Neural cell (in vitro differentiated cells): ENCODE results near the gene TEN1. TPM values are rescaled to one million over a fixed set of nuclear protein-coding genes. Genes with fewer than 3 reads are reported as not detected.

Experiments
- H2AFZ ChIP-seq: fragments of 200-600, 300-800 bp; sonication (generic), shearing (Covaris generic); 2 replicates; pipeline ENCODE4 v1.6.0; 2014; ENCODE audit warnings: low read depth, mild to moderate bottlenecking, antibody characterized with exemption, low read length, moderate library complexity
- H3F3A ChIP-seq: fragments of 200-600 bp; shearing (Covaris generic); 2 replicates; pipeline ENCODE4 v1.6.1; 2016; ENCODE audit warnings: mild to moderate bottlenecking, moderate library complexity, mixed read lengths, antibody characterized with exemption, low read length; ENCODE audit not compliant: insufficient read depth, poor library complexity, severe bottlenecking
- H3K27ac ChIP-seq: fragments of 200-600, 300-800 bp; sonication (generic), shearing (Covaris generic); 2 replicates; pipeline ENCODE4 v1.5.1; 2014; ENCODE audit warnings: mild to moderate bottlenecking, low read length, moderate library complexity
- H3K27me3 ChIP-seq: fragments of 300-800, 200-600 bp; sonication (generic), shearing (Covaris generic); 2 replicates; pipeline ENCODE4 v1.6.0; 2014; ENCODE audit warnings: mild to moderate bottlenecking, low read depth, low read length, moderate library complexity; ENCODE audit not compliant: insufficient read depth
- H3K36me3 ChIP-seq: fragments of 300-800, 200-600 bp; sonication (generic), shearing (Covaris generic); 2 replicates; pipeline ENCODE4 v1.5.1; 2014; ENCODE audit warnings: mild to moderate bottlenecking, antibody characterized with exemption, low read length, moderate library complexity; ENCODE audit not compliant: insufficient read depth
- H3K4me2 ChIP-seq: fragments of 300-800, 200-600 bp; sonication (generic), shearing (Covaris generic); 2 replicates; pipeline ENCODE4 v1.6.0; 2014; ENCODE audit warnings: mild to moderate bottlenecking, low read length
- H3K4me3 ChIP-seq: fragments of 300-800, 200-600 bp; sonication (generic), shearing (Covaris generic); 2 replicates; pipeline ENCODE4 v1.5.1; 2014; ENCODE audit warnings: mild to moderate bottlenecking, low read length, moderate library complexity
- H3K79me2 ChIP-seq: fragments of 200-600 bp; shearing (Covaris generic); replicated peaks from 2 replicates; pipeline ENCODE4 v1.6.0; 2014; ENCODE audit warnings: mild to moderate bottlenecking, low read length, moderate library complexity; ENCODE audit not compliant: insufficient read depth
- H3K9ac ChIP-seq: fragments of 300-800, 200-600 bp; sonication (generic), shearing (Covaris generic); 2 replicates; pipeline ENCODE4 v1.6.1; 2016; ENCODE audit warnings: mild to moderate bottlenecking, low read length, mixed read lengths
- H3K9me2 ChIP-seq: fragments of 200-600 bp; shearing (Covaris generic); 2 replicates; pipeline ENCODE4 v1.6.1; 2016; ENCODE audit warnings: mild to moderate bottlenecking, low read length, mixed read lengths; ENCODE audit not compliant: insufficient read depth
- H3K9me3 ChIP-seq: fragments of 200-600, 300-800 bp; sonication (generic), shearing (Covaris generic); 2 replicates; pipeline ENCODE4 v1.6.1; 2016; ENCODE audit warnings: mild to moderate bottlenecking, mixed run types, low read length, moderate library complexity, mixed read lengths
- H4K20me1 ChIP-seq: fragments of 200-600 bp; shearing (Covaris generic); 2 replicates; pipeline ENCODE4 v1.6.1; 2016; ENCODE audit warnings: mild to moderate bottlenecking, mixed run types; ENCODE audit not compliant: insufficient read depth
- EP300 ChIP-seq: fragments of 450-650 bp; conservative IDR thresholded peaks from 2 replicates; pipeline ENCODE4 v1.6.1; 2014; ENCODE audit warnings: antibody characterized with exemption, mild to moderate bottlenecking, moderate library complexity; ENCODE audit not compliant: poor library complexity, severe bottlenecking
- EZH2 ChIP-seq: fragments of 200-600, 300-800 bp; shearing (Covaris generic), sonication (generic); IDR thresholded peaks from 2 replicates; pipeline ENCODE4 v1.6.1; 2014; ENCODE audit warnings: antibody characterized with exemption, low read length, borderline replicate concordance, mild to moderate bottlenecking; ENCODE audit not compliant: insufficient read depth, poor library complexity, severe bottlenecking
- MXI1 ChIP-seq: fragments of 450-650 bp; conservative IDR thresholded peaks from 2 replicates; pipeline ENCODE4 v1.6.1; 2014; ENCODE audit warnings: antibody characterized with exemption, mild to moderate bottlenecking; ENCODE audit not compliant: poor library complexity, severe bottlenecking
- POLR2AphosphoS5 ChIP-seq: IDR thresholded peaks from 2 replicates; pipeline ENCODE4 v1.6.1; 2012
- RAD21 ChIP-seq: fragments of 450-650 bp; conservative IDR thresholded peaks from 2 replicates; pipeline ENCODE4 v1.6.1; 2014; ENCODE audit warnings: antibody characterized with exemption, mild to moderate bottlenecking, moderate library complexity
- SMC3 ChIP-seq: fragments of 450-650 bp; conservative IDR thresholded peaks from 2 replicates; pipeline ENCODE4 v1.6.1; 2014; ENCODE audit warnings: antibody characterized with exemption, mild to moderate bottlenecking, moderate library complexity; ENCODE audit not compliant: poor library complexity
- TAF1 ChIP-seq: IDR thresholded peaks from 2 replicates; pipeline ENCODE4 v1.6.1; 2012; ENCODE audit warnings: low read depth
- polyA plus RNA-seq: library from polyadenylated mRNA; depleted of rRNA; stranded (reverse); fragments of >200 nt; gene quantifications from 2 replicates; pipeline ENCODE4 v1.2.3, GENCODE V29; 2014
- TF ChIP-seq, protein P1 (sequence below): IDR thresholded peaks from 2 replicates; pipeline ENCODE4 v1.6.1; 2012; ENCODE audit warnings: borderline replicate concordance
- TF ChIP-seq, protein P2 (sequence below): fragments of 450-650 bp; IDR thresholded peaks from 2 replicates; pipeline ENCODE4 v1.5.1; 2014; ENCODE audit warnings: antibody characterized with exemption, mild to moderate bottlenecking, moderate library complexity; ENCODE audit not compliant: poor library complexity, severe bottlenecking

TEN1 gene
- polyA plus RNA-seq, 1 donor from 2014 or later: 33.1 TPM

DNA sequence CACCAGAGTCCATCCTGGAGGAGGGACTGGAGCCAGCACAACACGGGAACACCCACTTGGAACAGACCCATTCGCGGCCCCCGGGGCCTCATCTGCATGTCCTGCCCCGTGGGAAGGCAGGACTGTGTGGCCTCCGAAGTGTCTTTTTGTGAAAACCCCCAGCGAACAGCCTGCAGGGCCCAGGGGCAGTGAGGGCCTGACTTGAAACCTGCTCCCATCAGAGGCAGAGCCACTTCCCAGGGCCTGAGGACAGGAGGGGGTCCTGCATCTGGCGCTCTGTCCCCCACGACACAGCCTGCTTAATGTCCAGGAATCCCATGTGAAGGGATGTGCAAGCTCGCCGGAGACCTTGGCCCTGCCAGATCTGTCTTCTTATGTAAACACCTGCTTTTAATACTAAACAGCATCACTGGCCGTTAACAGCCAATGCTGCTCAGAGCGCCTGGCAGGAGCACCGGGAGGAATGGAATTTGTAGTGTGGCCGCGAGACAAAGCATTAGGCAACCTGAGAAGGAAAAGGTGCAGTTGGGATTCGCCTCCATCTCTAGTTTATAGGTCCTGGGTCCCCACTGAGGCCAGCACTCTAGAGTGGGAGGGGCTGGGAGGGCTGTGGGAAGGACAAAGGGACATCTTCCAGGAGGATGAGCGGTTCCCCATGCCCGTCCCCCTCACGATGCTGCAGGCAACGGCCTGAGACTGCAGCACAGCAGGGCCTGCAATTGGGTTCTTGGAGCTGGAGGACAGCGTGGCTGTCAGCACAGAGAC is 57.6 kb downstream of the TEN1 start:
- no peaks in the 10 kb centered on the region for H3K9me3 ChIP-seq
- no peak overlapping the region for H3K9ac ChIP-seq
- H3K4me3 ChIP-seq: no peak overlapping the region
- H3F3A ChIP-seq: no peaks in the 10 kb centered on the region
- H3K27ac ChIP-seq: no peak overlapping the region
- no peak overlapping the region for H2AFZ ChIP-seq
- no peak overlapping the region for H3K4me2 ChIP-seq
- peaks cover 7% of the 10 kb centered on the region for H3K36me3 ChIP-seq
- H4K20me1 ChIP-seq: no peaks in the 10 kb centered on the region
- no peaks in the 10 kb centered on the region for H3K9me2 ChIP-seq
- H3K27me3 ChIP-seq: no peaks in the 10 kb centered on the region
- TF ChIP-seq RAD21: no peak
- no peaks in the 10 kb centered on the region for H3K79me2 ChIP-seq

DNA sequence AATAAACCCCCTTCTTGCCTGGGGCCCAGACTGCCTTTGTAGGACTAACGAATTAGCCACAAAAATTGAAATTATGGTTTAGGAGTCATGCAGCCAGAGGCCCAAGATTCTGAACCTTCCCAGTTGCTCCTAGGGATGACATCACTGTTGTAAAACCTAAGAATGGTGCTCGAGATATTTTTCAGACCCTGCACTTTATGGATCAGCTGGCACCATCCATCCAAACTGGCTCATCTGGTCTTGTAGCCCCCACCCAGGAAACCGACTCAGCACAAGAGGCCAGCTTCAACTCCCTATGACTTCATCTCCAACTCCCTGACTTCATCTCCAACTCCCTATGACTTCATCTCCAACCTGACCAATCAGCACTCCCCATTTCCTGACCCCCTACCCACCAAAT is 59.0 kb downstream of the TEN1 start:
- Histone ChIP-seq H3K79me2 (no peaks in the 10 kb centered on the region), H3K9me3 (no peaks in the 10 kb centered on the region), H2AFZ (no peak overlapping the region), H3F3A (no peaks in the 10 kb centered on the region), H3K4me3 (no peak overlapping the region), H4K20me1 (no peaks in the 10 kb centered on the region), H3K4me2 (no peak overlapping the region), H3K9me2 (no peaks in the 10 kb centered on the region), H3K36me3 (peaks cover 7% of the 10 kb centered on the region), H3K27ac (no peak overlapping the region), H3K9ac (no peak overlapping the region), H3K27me3 (no peaks in the 10 kb centered on the region)
- no peak for TF ChIP-seq MXI1
- no peak for TF ChIP-seq TAF1
- no peak for TF ChIP-seq RAD21
- TF ChIP-seq, protein P1, sequence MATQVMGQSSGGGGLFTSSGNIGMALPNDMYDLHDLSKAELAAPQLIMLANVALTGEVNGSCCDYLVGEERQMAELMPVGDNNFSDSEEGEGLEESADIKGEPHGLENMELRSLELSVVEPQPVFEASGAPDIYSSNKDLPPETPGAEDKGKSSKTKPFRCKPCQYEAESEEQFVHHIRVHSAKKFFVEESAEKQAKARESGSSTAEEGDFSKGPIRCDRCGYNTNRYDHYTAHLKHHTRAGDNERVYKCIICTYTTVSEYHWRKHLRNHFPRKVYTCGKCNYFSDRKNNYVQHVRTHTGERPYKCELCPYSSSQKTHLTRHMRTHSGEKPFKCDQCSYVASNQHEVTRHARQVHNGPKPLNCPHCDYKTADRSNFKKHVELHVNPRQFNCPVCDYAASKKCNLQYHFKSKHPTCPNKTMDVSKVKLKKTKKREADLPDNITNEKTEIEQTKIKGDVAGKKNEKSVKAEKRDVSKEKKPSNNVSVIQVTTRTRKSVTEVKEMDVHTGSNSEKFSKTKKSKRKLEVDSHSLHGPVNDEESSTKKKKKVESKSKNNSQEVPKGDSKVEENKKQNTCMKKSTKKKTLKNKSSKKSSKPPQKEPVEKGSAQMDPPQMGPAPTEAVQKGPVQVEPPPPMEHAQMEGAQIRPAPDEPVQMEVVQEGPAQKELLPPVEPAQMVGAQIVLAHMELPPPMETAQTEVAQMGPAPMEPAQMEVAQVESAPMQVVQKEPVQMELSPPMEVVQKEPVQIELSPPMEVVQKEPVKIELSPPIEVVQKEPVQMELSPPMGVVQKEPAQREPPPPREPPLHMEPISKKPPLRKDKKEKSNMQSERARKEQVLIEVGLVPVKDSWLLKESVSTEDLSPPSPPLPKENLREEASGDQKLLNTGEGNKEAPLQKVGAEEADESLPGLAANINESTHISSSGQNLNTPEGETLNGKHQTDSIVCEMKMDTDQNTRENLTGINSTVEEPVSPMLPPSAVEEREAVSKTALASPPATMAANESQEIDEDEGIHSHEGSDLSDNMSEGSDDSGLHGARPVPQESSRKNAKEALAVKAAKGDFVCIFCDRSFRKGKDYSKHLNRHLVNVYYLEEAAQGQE: no peak
- no peak for TF ChIP-seq SMC3
- TF ChIP-seq POLR2AphosphoS5: no peak
- no peak for TF ChIP-seq EZH2
- TF ChIP-seq, protein P2, sequence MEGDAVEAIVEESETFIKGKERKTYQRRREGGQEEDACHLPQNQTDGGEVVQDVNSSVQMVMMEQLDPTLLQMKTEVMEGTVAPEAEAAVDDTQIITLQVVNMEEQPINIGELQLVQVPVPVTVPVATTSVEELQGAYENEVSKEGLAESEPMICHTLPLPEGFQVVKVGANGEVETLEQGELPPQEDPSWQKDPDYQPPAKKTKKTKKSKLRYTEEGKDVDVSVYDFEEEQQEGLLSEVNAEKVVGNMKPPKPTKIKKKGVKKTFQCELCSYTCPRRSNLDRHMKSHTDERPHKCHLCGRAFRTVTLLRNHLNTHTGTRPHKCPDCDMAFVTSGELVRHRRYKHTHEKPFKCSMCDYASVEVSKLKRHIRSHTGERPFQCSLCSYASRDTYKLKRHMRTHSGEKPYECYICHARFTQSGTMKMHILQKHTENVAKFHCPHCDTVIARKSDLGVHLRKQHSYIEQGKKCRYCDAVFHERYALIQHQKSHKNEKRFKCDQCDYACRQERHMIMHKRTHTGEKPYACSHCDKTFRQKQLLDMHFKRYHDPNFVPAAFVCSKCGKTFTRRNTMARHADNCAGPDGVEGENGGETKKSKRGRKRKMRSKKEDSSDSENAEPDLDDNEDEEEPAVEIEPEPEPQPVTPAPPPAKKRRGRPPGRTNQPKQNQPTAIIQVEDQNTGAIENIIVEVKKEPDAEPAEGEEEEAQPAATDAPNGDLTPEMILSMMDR: no peak
- TF ChIP-seq EP300: no peak
